K562 (cell line): Measurements from ENCODE around the gene CTSW. TPM values are rescaled to one million over a fixed set of nuclear protein-coding genes. Genes with fewer than 3 reads are reported as not detected.

Experiments used
- ATF1 ChIP-seq, 2 experiments: fragments of 450-650 bp in 1 of 2; IDR thresholded peaks; 2 replicates each; pipeline ENCODE4 v1.6.1; 2016; ENCODE audit warnings: missing compliant biosample characterization in 1 of 2, missing genetic modification characterization in 1 of 2
- CEBPB ChIP-seq: fragments of 450-650 bp; IDR thresholded peaks from 2 replicates; pipeline ENCODE4 v1.6.1; 2016; ENCODE audit warnings: missing genetic modification characterization, missing compliant biosample characterization
- CUX1 ChIP-seq: fragments of 200-800 bp; sonication (Bioruptor generic); IDR thresholded peaks from 2 replicates; pipeline ENCODE4 v1.6.1; 2016; ENCODE audit warnings: missing genetic modification characterization, missing compliant biosample characterization
- DPF2 ChIP-seq: fragments of 450-650 bp; IDR thresholded peaks from 2 replicates; pipeline ENCODE4 v1.6.1; 2016
- E2F4 ChIP-seq: sonication (generic); formaldehyde crosslinking; IDR thresholded peaks from 2 replicates; pipeline ENCODE4 v1.8.0; 2022; ENCODE audit warnings: mild to moderate bottlenecking, low read depth, missing genetic modification reagents
- GTF2E2 ChIP-seq: fragments of 200-800 bp; sonication (Bioruptor generic); IDR thresholded peaks from 2 replicates; pipeline ENCODE4 v1.6.1; 2016; ENCODE audit warnings: missing genetic modification characterization, missing compliant biosample characterization
- KLF13 ChIP-seq: fragments of 450-650 bp; IDR thresholded peaks from 2 replicates; pipeline ENCODE4 v1.6.1; 2016; ENCODE audit warnings: missing genetic modification characterization, low read depth, mild to moderate bottlenecking, missing compliant biosample characterization, moderate library complexity, borderline replicate concordance
- RBM39 ChIP-seq: fragments of 200-400 bp; formaldehyde crosslinking; optimal IDR thresholded peaks from 2 replicates; pipeline ENCODE3; 2018; ENCODE audit warnings: low read depth, low read length
- RNF2 ChIP-seq: sonication (generic); IDR thresholded peaks from 2 replicates; pipeline ENCODE4 v1.6.1; 2016
- SMARCB1 ChIP-seq: IDR thresholded peaks from 2 replicates; pipeline ENCODE4 v1.6.1; 2011; ENCODE audit warnings: improper control_type of control experiment, low read depth; ENCODE audit not compliant: insufficient read length
- SRF ChIP-seq, 2 experiments: fragments of 250-450, 450-650 bp in 1 of 2; sonication (Bioruptor Pico) in 1 of 2; sonication (generic) in 1 of 2; formaldehyde crosslinking; IDR thresholded peaks; 2 replicates each; pipeline versions ENCODE4 v1.5.0 to v1.5.1; 2020 to 2022; ENCODE audit warnings: mild to moderate bottlenecking in 1 of 2, missing genetic modification reagents in 1 of 2
- THAP7 ChIP-seq: fragments of 250-450 bp; sonication (Bioruptor Pico); IDR thresholded peaks from 2 replicates; pipeline ENCODE4 v1.5.0; 2021
- ZBTB8A ChIP-seq: fragments of 450-650 bp; IDR thresholded peaks from 2 replicates; pipeline ENCODE4 v1.6.1; 2018; ENCODE audit warnings: mild to moderate bottlenecking, moderate library complexity; ENCODE audit not compliant: partially characterized antibody
- ZNF324 ChIP-seq: fragments of 250-450 bp; sonication (Bioruptor Pico); IDR thresholded peaks from 2 replicates; pipeline ENCODE4 v1.4.0; 2020; ENCODE audit warnings: mild to moderate bottlenecking
- polyA plus RNA-seq, 8 experiments: library from polyadenylated mRNA; depleted of rRNA in 4 of 8; stranded (reverse) in 5 of 8; unstranded in 3 of 8; fragments of >200 nt; fragmentation: Nextera tagmentation in 2 of 8; fragmentation: Illumina TruSeq in 1 of 8; extraction: Ambion mirVana in 2 of 8; extraction: Trizol in 1 of 8; gene quantifications; 2 replicates each; pipeline versions ENCODE4 v1.2.1 to v1.2.3, GENCODE V29; 2011 to 2014; ENCODE audit warnings: inconsistent platforms in 1 of 8, missing spikeins in 1 of 8
- total RNA-seq, 7 experiments: library from RNA; depleted of rRNA in 6 of 7; stranded (reverse); fragments of >200 nt in 6 of 7; fragmentation: Illumina TruSeq in 2 of 7; extraction: Trizol in 2 of 7; gene quantifications; 2 replicates each; pipeline versions ENCODE4 v1.2.1 to v1.2.3, GENCODE V29; 2011 to 2021; ENCODE audit warnings: low replicate concordance in 1 of 7

CTSW gene
- total and polyA plus RNA-seq, 9 of the 15 experiments (the other 6 are each of a cell fraction or from before 2014, with no cell fraction given): 0.04 TPM; not detected in 8

DNA sequence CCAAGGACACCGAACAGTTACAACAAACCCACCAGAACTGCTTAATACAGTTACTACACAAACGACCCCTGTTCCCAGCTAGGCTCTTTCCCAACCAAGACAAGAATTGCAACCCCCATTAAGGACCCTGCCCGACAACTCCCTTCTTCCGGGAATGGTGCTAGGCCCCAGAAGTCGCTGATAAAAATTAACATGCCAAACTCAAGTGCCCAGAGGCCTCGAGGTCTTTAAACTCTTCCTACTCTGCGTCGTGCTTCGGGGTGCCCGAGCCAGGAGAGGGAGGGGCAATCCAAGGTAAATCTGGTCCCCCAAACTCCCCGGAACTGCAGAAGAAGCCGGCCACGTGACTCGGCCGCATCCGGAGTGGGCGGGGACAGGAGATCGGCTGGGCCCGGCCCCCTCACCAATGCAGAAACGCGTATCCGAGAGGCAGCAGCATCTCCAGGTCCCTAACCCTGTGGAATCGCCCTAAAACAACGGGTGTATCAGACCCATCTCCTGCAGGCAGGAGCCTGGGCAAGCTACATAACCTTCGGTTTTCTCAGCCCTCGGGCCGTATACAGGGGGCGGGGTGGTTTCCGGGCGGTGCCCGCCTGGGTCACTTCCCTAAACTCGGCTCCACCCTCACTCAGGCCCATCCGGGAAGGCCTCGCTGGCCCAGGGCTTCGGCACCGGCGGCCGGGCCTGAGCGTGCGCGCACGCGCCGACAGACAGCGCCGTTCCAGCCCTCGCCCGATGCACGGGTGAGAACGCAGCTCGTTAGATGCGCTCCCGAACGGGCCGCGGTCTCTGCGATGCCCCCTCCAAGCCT, 22.7 kb upstream of the CTSW start (continued):
- TF ChIP-seq CUX1 (CRISPR knock-in tag): no peak
- no peak for TF ChIP-seq SMARCB1
- peak; percentile 86 for TF ChIP-seq KLF13 (tag)
- 0 out of 2 replicates have a peak, but pooled peaks have one; percentile 7 for TF ChIP-seq THAP7
- no peak for TF ChIP-seq RNF2
- TF ChIP-seq GTF2E2 (tag): no peak
- no peak for TF ChIP-seq ZNF324 (CRISPR knock-in tag)
- TF ChIP-seq SRF (CRISPR knock-in tag; IDR thresholded peaks at IDR 0.05): peak; percentile 6 to 55; a peak in 1 of 4 replicates
- TF ChIP-seq DPF2: no peak
- TF ChIP-seq E2F4 (CRISPR knock-in tag): no peak
- no peak for TF ChIP-seq ZBTB8A
- no peak for TF ChIP-seq CEBPB
- peak; percentile 26 for TF ChIP-seq RBM39
- TF ChIP-seq ATF1 (CRISPR knock-in tag; IDR thresholded peaks at IDR 0.05): no peak
- 0 out of 2 replicates have a peak, but pooled peaks have one; percentile 35 for TF ChIP-seq ATF1 (tag; IDR thresholded peaks at IDR 0.05)
